Measurements from ENCODE around the gene UBXN7. TPM values are rescaled to one million over a fixed set of nuclear protein-coding genes. Genes with fewer than 3 reads are reported as not detected.
A peak's percentile ranks its signal among the peaks of the same experiment; 100 is the strongest.

The UBXN7 gene
- total RNA-seq, 2 donors from 2014 or later: 109 to 120 TPM

DNA sequence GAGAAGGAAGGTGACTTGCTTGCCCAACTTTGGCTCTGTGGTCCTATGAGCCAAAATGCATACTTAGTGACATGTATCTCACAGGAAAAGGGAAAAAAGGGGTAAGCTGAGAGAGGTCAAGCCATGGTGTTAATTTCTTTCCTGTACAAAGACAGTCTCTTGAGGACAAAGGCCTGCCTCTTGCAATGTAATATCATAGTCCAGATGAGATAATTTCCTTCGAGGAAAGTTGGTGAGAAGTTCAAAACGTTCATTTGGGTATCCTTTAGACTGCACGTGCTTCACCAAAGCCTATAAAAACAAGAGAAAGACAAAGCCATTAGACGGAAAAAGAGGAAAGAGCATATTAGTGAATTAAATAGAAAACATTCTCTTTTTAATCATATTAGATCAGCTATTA lies 75.7 kb downstream of the UBXN7 start:
- no peak overlapping the region for H3K27ac ChIP-seq (ENCODE audit: low read depth, low read length)
- Mint-ChIP-seq H3K4me1 (no peaks in the 10 kb centered on the region), H3K4me3 (no peak overlapping the region), H3K27ac (peak overlapping the region; percentile 15), H3K9me3 (no peaks in the 10 kb centered on the region), H3K36me3 (ENCODE audit: low read depth) (peaks cover 65% of the 10 kb centered on the region), H3K27me3 (ENCODE audit: insufficient read depth) (no peaks in the 10 kb centered on the region)
- no peak overlapping the region for H3K9ac ChIP-seq (ENCODE audit: extremely low read depth, low read length, poor library complexity, severe bottlenecking)
- H3K27me3 ChIP-seq (ENCODE audit: control insufficient read depth, insufficient read depth, low read length, poor library complexity, severe bottlenecking): no peaks in the 10 kb centered on the region
- TF ChIP-seq, protein P1, sequence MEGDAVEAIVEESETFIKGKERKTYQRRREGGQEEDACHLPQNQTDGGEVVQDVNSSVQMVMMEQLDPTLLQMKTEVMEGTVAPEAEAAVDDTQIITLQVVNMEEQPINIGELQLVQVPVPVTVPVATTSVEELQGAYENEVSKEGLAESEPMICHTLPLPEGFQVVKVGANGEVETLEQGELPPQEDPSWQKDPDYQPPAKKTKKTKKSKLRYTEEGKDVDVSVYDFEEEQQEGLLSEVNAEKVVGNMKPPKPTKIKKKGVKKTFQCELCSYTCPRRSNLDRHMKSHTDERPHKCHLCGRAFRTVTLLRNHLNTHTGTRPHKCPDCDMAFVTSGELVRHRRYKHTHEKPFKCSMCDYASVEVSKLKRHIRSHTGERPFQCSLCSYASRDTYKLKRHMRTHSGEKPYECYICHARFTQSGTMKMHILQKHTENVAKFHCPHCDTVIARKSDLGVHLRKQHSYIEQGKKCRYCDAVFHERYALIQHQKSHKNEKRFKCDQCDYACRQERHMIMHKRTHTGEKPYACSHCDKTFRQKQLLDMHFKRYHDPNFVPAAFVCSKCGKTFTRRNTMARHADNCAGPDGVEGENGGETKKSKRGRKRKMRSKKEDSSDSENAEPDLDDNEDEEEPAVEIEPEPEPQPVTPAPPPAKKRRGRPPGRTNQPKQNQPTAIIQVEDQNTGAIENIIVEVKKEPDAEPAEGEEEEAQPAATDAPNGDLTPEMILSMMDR (conservative IDR thresholded peaks at IDR 0.05): no peak
- WGBS, 2 experiments (ENCODE audit: insufficient coverage in 1 of 2, insufficient read length in 1 of 2): 90 to 100% methylated on average over 3 to 4 of the region's 4 CpGs
- peaks cover 80% of the 10 kb centered on the region for H3K36me3 ChIP-seq (ENCODE audit: control insufficient read depth, insufficient read depth, low read length)
- DNase-seq: no peak
- H3K4me3 ChIP-seq (ENCODE audit: low read length): no peak overlapping the region
- no peaks in the 10 kb centered on the region for H3K9me3 ChIP-seq (ENCODE audit: control insufficient read depth, low read length)
- H3K4me1 ChIP-seq (ENCODE audit: control insufficient read depth, insufficient read depth, low read length): no peaks in the 10 kb centered on the region

DNA sequence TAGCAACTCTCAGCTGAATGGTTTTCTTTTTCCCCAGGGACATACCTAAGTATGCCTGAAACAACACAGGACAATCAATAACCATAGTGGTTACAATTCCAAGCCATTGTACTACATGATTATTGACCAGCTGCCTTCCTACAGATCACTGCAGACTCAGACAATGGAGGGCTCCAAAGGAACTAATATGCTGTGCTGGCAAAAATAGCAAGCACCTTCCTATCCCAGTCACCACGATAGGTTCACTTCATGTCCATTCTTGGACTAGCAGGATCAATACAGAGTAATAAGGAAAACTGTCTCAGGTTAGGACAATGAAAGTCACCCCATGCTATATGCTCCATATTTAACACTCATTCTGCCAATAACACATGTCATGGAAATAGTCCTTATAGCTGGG lies 76.6 kb downstream of the UBXN7 start:
- H3K9me3 Mint-ChIP-seq: no peaks in the 10 kb centered on the region
- DNase-seq: no peak
- H3K4me3 ChIP-seq (ENCODE audit: low read length): no peak overlapping the region
- 97 to 100% methylated on average over 1 of the region's 1 CpG for WGBS, 2 experiments (ENCODE audit: insufficient coverage in 1 of 2, insufficient read length in 1 of 2)
- H3K4me1 ChIP-seq (ENCODE audit: control insufficient read depth, insufficient read depth, low read length): no peaks in the 10 kb centered on the region
- no peak overlapping the region for H3K9ac ChIP-seq (ENCODE audit: extremely low read depth, low read length, poor library complexity, severe bottlenecking)
- H3K27ac ChIP-seq (ENCODE audit: low read depth, low read length): no peak overlapping the region
- H3K36me3 ChIP-seq (ENCODE audit: control insufficient read depth, insufficient read depth, low read length): peaks cover 75% of the 10 kb centered on the region
- H3K27ac Mint-ChIP-seq: peak overlapping the region; percentile 15
- no peaks in the 10 kb centered on the region for H3K4me1 Mint-ChIP-seq
- peaks cover 57% of the 10 kb centered on the region for H3K36me3 Mint-ChIP-seq (ENCODE audit: low read depth)
- no peaks in the 10 kb centered on the region for H3K9me3 ChIP-seq (ENCODE audit: control insufficient read depth, low read length)
- H3K27me3 ChIP-seq (ENCODE audit: control insufficient read depth, insufficient read depth, low read length, poor library complexity, severe bottlenecking): no peaks in the 10 kb centered on the region
- H3K27me3 Mint-ChIP-seq (ENCODE audit: insufficient read depth): no peaks in the 10 kb centered on the region
- TF ChIP-seq, protein P1 (conservative IDR thresholded peaks at IDR 0.05): no peak
- H3K4me3 Mint-ChIP-seq: no peak overlapping the region

DNA sequence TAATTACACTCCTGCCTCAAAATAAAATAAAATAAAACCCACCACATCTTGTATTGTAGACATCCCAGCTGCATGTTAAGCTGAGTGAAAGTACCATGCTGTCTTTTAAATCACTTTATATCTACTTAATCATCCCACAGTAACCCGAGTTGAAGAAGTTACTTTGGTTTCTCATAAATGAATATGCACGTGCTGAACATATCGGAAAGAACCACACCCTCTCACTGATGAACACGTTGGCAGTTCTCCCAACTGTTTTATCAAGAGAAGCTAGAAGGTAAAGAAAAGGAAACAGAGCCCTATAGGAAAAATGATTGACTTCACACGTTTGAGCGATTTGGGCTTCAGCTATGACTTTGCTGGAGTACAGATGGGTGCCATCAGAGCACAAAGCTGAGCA lies 78.1 kb downstream of the UBXN7 start:
- WGBS, 2 experiments (ENCODE audit: insufficient coverage in 1 of 2, insufficient read length in 1 of 2): 95 to 96% methylated on average over 4 to 6 of the region's 6 CpGs
- H3K4me1 Mint-ChIP-seq: no peaks in the 10 kb centered on the region
- no peaks in the 10 kb centered on the region for H3K4me1 ChIP-seq (ENCODE audit: control insufficient read depth, insufficient read depth, low read length)

More for the DNA sequence above, 78.1 kb downstream of the UBXN7 start:
- Histone ChIP-seq H3K4me3 (ENCODE audit: low read length) (no peak overlapping the region), H3K36me3 (ENCODE audit: control insufficient read depth, insufficient read depth, low read length) (peaks cover 76% of the 10 kb centered on the region), H3K27ac (ENCODE audit: low read depth, low read length) (no peak overlapping the region), H3K27me3 (ENCODE audit: control insufficient read depth, insufficient read depth, low read length, poor library complexity, severe bottlenecking) (no peaks in the 10 kb centered on the region), H3K9me3 (ENCODE audit: control insufficient read depth, low read length) (no peaks in the 10 kb centered on the region), H3K9ac (ENCODE audit: extremely low read depth, low read length, poor library complexity, severe bottlenecking) (no peak overlapping the region)
- Mint-ChIP-seq H3K4me3 (no peak overlapping the region), H3K27me3 (ENCODE audit: insufficient read depth) (no peaks in the 10 kb centered on the region), H3K27ac (no peak overlapping the region), H3K36me3 (ENCODE audit: low read depth) (peaks cover 56% of the 10 kb centered on the region), H3K9me3 (no peaks in the 10 kb centered on the region)
- DNase-seq: no peak
- TF ChIP-seq, protein P1 (conservative IDR thresholded peaks at IDR 0.05): no peak
